Hepatocyte (in vitro differentiated cells): ENCODE measurements around the gene ZC3H4. TPM values are rescaled to one million over a fixed set of nuclear protein-coding genes. Genes with fewer than 3 reads are reported as not detected.
A peak's percentile ranks its signal among the peaks of the same experiment; 100 is the strongest.

Source experiments
- DNase-seq: peaks from one replicate; pipeline ENCODE4 v3.0.0-alpha.2; 2016; ENCODE audit warnings: low spot score
- H2AFZ ChIP-seq: fragments of 200-600 bp; sonication (generic); 2 replicates; pipeline ENCODE4 v1.6.0; 2016; ENCODE audit warnings: antibody characterized with exemption, mild to moderate bottlenecking
- H3K27ac ChIP-seq: fragments of 200-600 bp; sonication (generic); 2 replicates; pipeline ENCODE4 v1.5.1; 2016; ENCODE audit warnings: mild to moderate bottlenecking
- H3K27me3 ChIP-seq: fragments of 200-600 bp; sonication (generic); 2 replicates; pipeline ENCODE4 v1.6.1; 2016
- H3K36me3 ChIP-seq: fragments of 200-600 bp; sonication (generic); replicated peaks from 2 replicates; pipeline ENCODE4 v1.5.1; 2016; ENCODE audit warnings: low read depth; ENCODE audit not compliant: insufficient read depth
- H3K4me1 ChIP-seq: fragments of 200-600 bp; sonication (generic); 2 replicates; pipeline ENCODE4 v1.5.1; 2016; ENCODE audit warnings: mild to moderate bottlenecking, moderate library complexity; ENCODE audit not compliant: insufficient read depth
- H3K4me2 ChIP-seq: fragments of 200-600 bp; sonication (generic); 2 replicates; pipeline ENCODE4 v1.6.0; 2016
- H3K4me3 ChIP-seq: fragments of 200-600 bp; sonication (generic); 2 replicates; pipeline ENCODE4 v1.5.1; 2016; ENCODE audit warnings: mild to moderate bottlenecking
- H3K79me2 ChIP-seq: fragments of 200-600 bp; sonication (generic); 2 replicates; pipeline ENCODE4 v1.6.0; 2017; ENCODE audit warnings: mild to moderate bottlenecking
- H3K9me2 ChIP-seq: fragments of 200-600 bp; sonication (generic); replicated peaks from 2 replicates; pipeline ENCODE4 v1.6.0; 2017; ENCODE audit warnings: mild to moderate bottlenecking; ENCODE audit not compliant: insufficient read depth
- H3K9me3 ChIP-seq: fragments of 200-600 bp; sonication (generic); 2 replicates; pipeline ENCODE4 v1.5.1; 2016; ENCODE audit warnings: low read depth, mild to moderate bottlenecking
- H4K20me1 ChIP-seq: fragments of 200-600 bp; sonication (generic); 2 replicates; pipeline ENCODE4 v1.6.0; 2016; ENCODE audit warnings: mild to moderate bottlenecking; ENCODE audit not compliant: insufficient read depth, poor library complexity, severe bottlenecking
- EZH2 ChIP-seq: fragments of 200-600 bp; sonication (generic); IDR thresholded peaks from 2 replicates; pipeline ENCODE4 v1.6.1; 2016; ENCODE audit warnings: antibody characterized with exemption, mild to moderate bottlenecking, borderline replicate concordance
- EZH2phosphoT487 ChIP-seq: fragments of 200-600 bp; sonication (generic); IDR thresholded peaks from one replicate; pipeline ENCODE4 v1.6.1; 2018; ENCODE audit warnings: antibody characterized with exemption, mild to moderate bottlenecking, low read depth, moderate library complexity; ENCODE audit not compliant: unreplicated experiment, severe bottlenecking
- WGBS: methylation state at CpG from one replicate; pipeline ENCODE4 v1.1.6; 2016; ENCODE audit warnings: low lambda C conversion rate; ENCODE audit errors: missing lambda C conversion rate; 5-methylcytosine and 5-hydroxymethylcytosine counted together
- polyA plus RNA-seq: library from polyadenylated mRNA; unstranded; fragments of >200 nt; fragmentation: Nextera tagmentation; extraction: Ambion mirVana; gene quantifications from 2 replicates; pipeline ENCODE4 v1.2.1, GENCODE V29; 2016
- total RNA-seq: library from RNA; depleted of rRNA; stranded (reverse); fragments of >200 nt; gene quantifications from 2 replicates; pipeline ENCODE4 v1.2.3, GENCODE V29; 2014
- TF ChIP-seq, protein P1 (sequence below): fragments of 200-600 bp; sonication (generic); IDR thresholded peaks from 2 replicates; pipeline ENCODE4 v1.5.1; 2016; ENCODE audit warnings: antibody characterized with exemption, mild to moderate bottlenecking; ENCODE audit not compliant: poor library complexity

Gene ZC3H4
- total RNA-seq (11.7 and 13.1 TPM in 2 replicates), polyA plus RNA-seq (4.3 TPM in 2 replicates)

GRCh38 chr19:47112997-47113849, at the start of gene ZC3H4:
TSS of gene ZC3H4 (minus strand) at chr19:47113776. CDS start at chr19:47112584, 1,192 bp downstream.
- Histone ChIP-seq H3K4me2 (peak within 1 kb of the TSS; percentile 85), H3K4me3 (peak within 1 kb of the TSS; percentile 81), H3K27me3 (no peaks in the 10 kb centered on the region), H4K20me1 (no peaks in the 10 kb centered on the region), H3K36me3 (no peaks in the 10 kb centered on the region), H3K27ac (peak within 1 kb of the TSS; percentile 98), H3K9me3 (no peaks in the 10 kb centered on the region), H3K4me1 (peaks cover 25% of the 10 kb centered on the region), H3K9me2 (no peaks in the 10 kb centered on the region), H2AFZ (peak within 1 kb of the TSS; percentile 66), H3K79me2 (peaks cover 37% of the 10 kb centered on the region)
- peak; percentile 100 for DNase-seq
- TF ChIP-seq EZH2phosphoT487: no peak
- WGBS: 1% methylated on average over 48 of the region's 59 CpGs

DNA sequence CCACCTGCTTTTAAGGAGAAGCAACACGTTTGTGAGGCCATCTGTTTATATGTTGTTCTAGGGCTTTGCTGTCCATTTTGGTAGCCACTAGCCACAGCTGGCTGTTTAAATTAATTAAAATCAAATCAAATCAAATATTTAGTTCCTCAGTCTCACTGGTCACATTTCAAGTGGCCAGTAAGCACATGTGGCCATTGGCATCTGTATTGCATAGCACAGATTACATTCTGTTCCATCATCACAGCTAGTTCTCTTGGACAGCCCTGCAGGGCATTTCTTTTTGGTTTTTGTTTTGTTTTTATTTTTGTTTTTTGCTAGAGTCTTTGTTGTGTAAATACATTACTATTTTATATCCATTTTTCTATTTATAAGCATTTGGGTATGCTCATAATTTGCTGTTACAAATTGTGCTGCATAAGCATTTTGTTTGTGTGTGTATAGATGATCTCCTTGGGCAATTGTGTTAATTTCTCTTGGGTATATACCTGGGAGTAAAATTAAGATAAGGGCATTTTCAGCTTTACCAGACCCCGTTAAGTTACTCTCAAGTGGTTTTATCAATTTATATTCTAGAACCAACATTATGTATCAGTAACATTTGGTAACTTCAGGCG, 48.4 kb upstream of the ZC3H4 start:
- Histone ChIP-seq H3K9me3 (no peaks in the 10 kb centered on the region), H3K79me2 (peaks cover 33% of the 10 kb centered on the region), H2AFZ (no peak overlapping the region), H4K20me1 (no peaks in the 10 kb centered on the region), H3K27me3 (no peaks in the 10 kb centered on the region), H3K9me2 (no peaks in the 10 kb centered on the region), H3K36me3 (no peaks in the 10 kb centered on the region), H3K4me2 (no peak overlapping the region), H3K4me3 (no peak overlapping the region), H3K27ac (no peak overlapping the region), H3K4me1 (peaks cover 14% of the 10 kb centered on the region)
- DNase-seq: no peak
- TF ChIP-seq, protein P1, sequence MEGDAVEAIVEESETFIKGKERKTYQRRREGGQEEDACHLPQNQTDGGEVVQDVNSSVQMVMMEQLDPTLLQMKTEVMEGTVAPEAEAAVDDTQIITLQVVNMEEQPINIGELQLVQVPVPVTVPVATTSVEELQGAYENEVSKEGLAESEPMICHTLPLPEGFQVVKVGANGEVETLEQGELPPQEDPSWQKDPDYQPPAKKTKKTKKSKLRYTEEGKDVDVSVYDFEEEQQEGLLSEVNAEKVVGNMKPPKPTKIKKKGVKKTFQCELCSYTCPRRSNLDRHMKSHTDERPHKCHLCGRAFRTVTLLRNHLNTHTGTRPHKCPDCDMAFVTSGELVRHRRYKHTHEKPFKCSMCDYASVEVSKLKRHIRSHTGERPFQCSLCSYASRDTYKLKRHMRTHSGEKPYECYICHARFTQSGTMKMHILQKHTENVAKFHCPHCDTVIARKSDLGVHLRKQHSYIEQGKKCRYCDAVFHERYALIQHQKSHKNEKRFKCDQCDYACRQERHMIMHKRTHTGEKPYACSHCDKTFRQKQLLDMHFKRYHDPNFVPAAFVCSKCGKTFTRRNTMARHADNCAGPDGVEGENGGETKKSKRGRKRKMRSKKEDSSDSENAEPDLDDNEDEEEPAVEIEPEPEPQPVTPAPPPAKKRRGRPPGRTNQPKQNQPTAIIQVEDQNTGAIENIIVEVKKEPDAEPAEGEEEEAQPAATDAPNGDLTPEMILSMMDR: no peak
- TF ChIP-seq EZH2: no peak
- no peak for TF ChIP-seq EZH2phosphoT487
- 92% methylated on average over 3 of the region's 3 CpGs for WGBS

- Histone ChIP-seq H2AFZ (no peak overlapping the region), H3K27ac (peak overlapping the region; percentile 81), H3K4me2 (no peak overlapping the region)
These were observed 45.4 kb upstream of the ZC3H4 start for GRCh38 chr19:47158879-47159503.

More at GRCh38 chr19:47158879-47159503, 45.4 kb upstream of the ZC3H4 start:
- DNase-seq: no peak
- WGBS: 92% methylated on average over 7 of the region's 7 CpGs
- no peak for TF ChIP-seq EZH2
- TF ChIP-seq, protein P1: no peak
- TF ChIP-seq EZH2phosphoT487: no peak
- Histone ChIP-seq H3K4me1 (peaks cover 19% of the 10 kb centered on the region), H3K9me2 (no peaks in the 10 kb centered on the region), H4K20me1 (no peaks in the 10 kb centered on the region), H3K9me3 (no peaks in the 10 kb centered on the region), H3K4me3 (no peak overlapping the region), H3K27me3 (no peaks in the 10 kb centered on the region), H3K79me2 (peaks cover 33% of the 10 kb centered on the region), H3K36me3 (no peaks in the 10 kb centered on the region)
